GM18507 (cell line): ENCODE measurements around the gene SH3D21.

Source experiments
- DNase-seq: peaks from one replicate; pipeline ENCODE4 v3.0.0; 2011; ENCODE audit warnings: low read depth; ENCODE audit not compliant: insufficient read length; ENCODE audit errors: extremely low spot score
- FAIRE-seq: peaks from 2 replicates; lab custom pipeline; 2011; peaks lifted over from hg19 to GRCh38; lab: Jason Lieb, UNC

Gene SH3D21

GRCh38 chr1:36306210-36306901 is at the start of gene SH3D21:
Gene SH3D21 (plus strand): TSS chr1:36306368. CDS start chr1:36306421, 53 bp downstream.
- FAIRE-seq (no peak), DNase-seq (no peak)

GRCh38 chr1:36256558-36257374 is 49.4 kb upstream of the SH3D21 start:
- FAIRE-seq = no peak
- no peak for DNase-seq

GRCh38 chr1:36257375-36257767 is 48.8 kb upstream of the SH3D21 start:
- no peak for FAIRE-seq
- DNase-seq = no peak

GRCh38 chr1:36258960-36259344 is 47.2 kb upstream of the SH3D21 start:
- FAIRE-seq (no peak), DNase-seq (no peak)

- no peak for DNase-seq
- FAIRE-seq = no peak
Measured at GRCh38 chr1:36268981-36269380, 37.2 kb upstream of the SH3D21 start.

- DNase-seq (no peak), FAIRE-seq (no peak)
Measured at GRCh38 chr1:36269408-36269838, 36.7 kb upstream of the SH3D21 start.

GRCh38 chr1:36273024-36273423 is 33.1 kb upstream of the SH3D21 start:
- no peak for DNase-seq
- no peak for FAIRE-seq

GRCh38 chr1:36274201-36274600 is 32.0 kb upstream of the SH3D21 start:
- FAIRE-seq = no peak
- no peak for DNase-seq

- FAIRE-seq (no peak), DNase-seq (no peak)
Measured at GRCh38 chr1:36276688-36277087, 29.5 kb upstream of the SH3D21 start.

- DNase-seq = no peak
- FAIRE-seq = no peak
Measured at GRCh38 chr1:36279110-36279788, 26.9 kb upstream of the SH3D21 start.

- FAIRE-seq = no peak
- DNase-seq = no peak
Measured at GRCh38 chr1:36279789-36280296, 26.3 kb upstream of the SH3D21 start.

GRCh38 chr1:36284061-36284460 is 22.1 kb upstream of the SH3D21 start:
- FAIRE-seq = no peak

GRCh38 chr1:36284517-36284916 is 21.7 kb upstream of the SH3D21 start:
- FAIRE-seq = no peak

More at GRCh38 chr1:36284061-36284460, 22.1 kb upstream of the SH3D21 start:
- DNase-seq = no peak

GRCh38 chr1:36285443-36286101 is 20.6 kb upstream of the SH3D21 start:
- peak; percentile 50 for DNase-seq

More at GRCh38 chr1:36284517-36284916, 21.7 kb upstream of the SH3D21 start:
- no peak for DNase-seq

GRCh38 chr1:36286802-36287201 is 19.4 kb upstream of the SH3D21 start:
- FAIRE-seq (no peak), DNase-seq (no peak)

More at GRCh38 chr1:36285443-36286101, 20.6 kb upstream of the SH3D21 start:
- FAIRE-seq = peak; percentile 89

- FAIRE-seq = no peak
- no peak for DNase-seq
Measured at GRCh38 chr1:36287595-36287994, 18.6 kb upstream of the SH3D21 start.

- FAIRE-seq (no peak), DNase-seq (no peak)
Measured at GRCh38 chr1:36295390-36295789, 10.8 kb upstream of the SH3D21 start.

GRCh38 chr1:36297062-36297461 is 9.1 kb upstream of the SH3D21 start:
- no peak for DNase-seq
- no peak for FAIRE-seq

- no peak for FAIRE-seq
- no peak for DNase-seq
Measured at GRCh38 chr1:36298640-36299039, 7.5 kb upstream of the SH3D21 start.

- FAIRE-seq (no peak), DNase-seq (no peak)
Measured at GRCh38 chr1:36300526-36300925, 5.6 kb upstream of the SH3D21 start.
